Naive thymus-derived CD4-positive, alpha-beta T cell (primary cell): Measurements from ENCODE around the gene TFPI. TPM values are rescaled to one million over a fixed set of nuclear protein-coding genes. Genes with fewer than 3 reads are reported as not detected.

Source experiments
- ATAC-seq: fragments of 150-1000 bp; cut with Tn5 transposase; 2 replicates; pipeline ENCODE4 v1.10.0; 2021; ENCODE audit warnings: mild to moderate bottlenecking, moderate library complexity
- CTCF ChIA-PET: fragments of 350-600 bp; sonication (Branson Sonifier 250); formaldehyde crosslinking; loops from one replicate; lab custom pipeline; 2021; ENCODE audit warnings: antibody characterized with exemption; lab: Charles Lee
- POLR2A ChIA-PET: fragments of 350-600 bp; sonication (Branson Sonifier 250); formaldehyde crosslinking; loops from one replicate; lab custom pipeline; 2021; ENCODE audit warnings: antibody characterized with exemption, inconsistent platforms; lab: Charles Lee
- DNase-seq, 9 donors: peaks; one replicate each; pipeline versions ENCODE4 v3.0.0 to v3.0.0-alpha.2; 2020 to 2022; ENCODE audit warnings: mixed read lengths in 1 of 9
- H3K27ac ChIP-seq: one replicate; pipeline ENCODE4 v1.7.0; 2013; ENCODE audit warnings: mild to moderate bottlenecking, low read depth, low read length, moderate library complexity
- H3K27me3 ChIP-seq, 2 donors: one replicate each; pipeline ENCODE4 v1.7.0; 2013; ENCODE audit warnings: low read length in 2 of 2, mild to moderate bottlenecking in 2 of 2, moderate library complexity in 2 of 2; ENCODE audit not compliant: control insufficient read depth in 2 of 2, insufficient read depth in 2 of 2
- H3K36me3 ChIP-seq, 3 experiments: 1 replicate in 2 of 3; 2 replicates in 1 of 3; pipeline ENCODE4 v1.7.0; 2013; ENCODE audit warnings: low read length in 3 of 3, mild to moderate bottlenecking in 3 of 3, moderate library complexity in 1 of 3; ENCODE audit not compliant: insufficient read depth in 3 of 3, control insufficient read depth in 2 of 3
- H3K4me1 ChIP-seq, 2 donors: one replicate each; pipeline ENCODE4 v1.7.0; 2013; ENCODE audit warnings: low read length in 2 of 2, mild to moderate bottlenecking in 2 of 2, moderate library complexity in 1 of 2; ENCODE audit not compliant: control insufficient read depth in 2 of 2, insufficient read depth in 2 of 2
- H3K4me3 ChIP-seq: 2 replicates; pipeline ENCODE4 v1.7.0; 2013; ENCODE audit warnings: mild to moderate bottlenecking, low read length
- H3K9me3 ChIP-seq, 3 experiments: 1 replicate in 2 of 3; 2 replicates in 1 of 3; pipeline ENCODE4 v1.7.0; 2013; ENCODE audit warnings: low read length in 3 of 3; ENCODE audit not compliant: control insufficient read depth in 2 of 3
- H3K27ac Mint-ChIP-seq, 9 donors: one replicate each; pipeline ENCODE4 v1.8.0; 2020 to 2022; ENCODE audit warnings: mixed read lengths in 9 of 9, mild to moderate bottlenecking in 8 of 9, moderate library complexity in 5 of 9, inconsistent platforms in 2 of 9
- H3K27me3 Mint-ChIP-seq, 5 donors: one replicate each; pipeline ENCODE4 v1.8.0; 2021 to 2022; ENCODE audit warnings: mixed read lengths in 5 of 5, mild to moderate bottlenecking in 1 of 5
- H3K36me3 Mint-ChIP-seq, 5 donors: one replicate each; pipeline ENCODE4 v1.8.0; 2020 to 2022; ENCODE audit warnings: mixed read lengths in 5 of 5, mild to moderate bottlenecking in 3 of 5, inconsistent platforms in 1 of 5
- H3K4me1 Mint-ChIP-seq, 7 donors: one replicate each; pipeline ENCODE4 v1.8.0; 2020 to 2022; ENCODE audit warnings: mixed read lengths in 7 of 7, mild to moderate bottlenecking in 3 of 7, inconsistent platforms in 1 of 7
- H3K4me3 Mint-ChIP-seq, 10 donors: one replicate each; pipeline ENCODE4 v1.8.0; 2020 to 2022; ENCODE audit warnings: mild to moderate bottlenecking in 10 of 10, mixed read lengths in 10 of 10, moderate library complexity in 6 of 10, inconsistent platforms in 2 of 10
- H3K9me3 Mint-ChIP-seq, 11 donors: one replicate each; pipeline ENCODE4 v1.8.0; 2020 to 2022; ENCODE audit warnings: mixed read lengths in 11 of 11, mild to moderate bottlenecking in 4 of 11, inconsistent platforms in 1 of 11, moderate library complexity in 1 of 11
- intact Hi-C, 2 donors: fragments of 100-400 bp; cut with micrococcal nuclease; formaldehyde crosslinking; loops; one replicate each; pipeline ENCODE4 v1.15.1; 2023
- polyA plus RNA-seq, 2 donors: library from polyadenylated mRNA; unstranded; fragments of 300-500 nt; fragmentation: Illumina TruSeq; gene quantifications; one replicate each; pipeline ENCODE4 v1.2.3, GENCODE V29; 2021
- total RNA-seq, 6 experiments: library from RNA in 5 of 6; stranded (reverse) in 5 of 6; gene quantifications; 1 replicate in 5 of 6; 2 replicates in 1 of 6; pipeline ENCODE4 v1.2.3 and lab custom pipeline; 2021 to 2026

Gene TFPI
- total and polyA plus RNA-seq, 7 experiments from 2014 or later = 0.15 to 1.2 (median 0.56) TPM; not detected in 4

GRCh38 chr2:187549951-187550555, 4.2 kb downstream of the TFPI start:
- H3K36me3 Mint-ChIP-seq = no peaks in the 10 kb centered on the region
- H3K27ac Mint-ChIP-seq = peak overlapping the region in 1 of 9 donors; percentile 26
- Histone ChIP-seq H3K4me3 (no peak overlapping the region), H3K9me3 (no peaks in the 10 kb centered on the region), H3K27ac (no peak overlapping the region), H3K4me1 (no peaks in the 10 kb centered on the region), H3K27me3 (peaks cover 0 to 4% of the 10 kb centered on the region in 2 donors), H3K36me3 (no peaks in the 10 kb centered on the region)
- no peak for ATAC-seq
- no peak for DNase-seq
- CTCF ChIA-PET = no interaction called here
- H3K9me3 Mint-ChIP-seq = no peaks in the 10 kb centered on the region
- intact Hi-C loops = no loop called here
- H3K4me1 Mint-ChIP-seq = peaks cover 0 to 13% (median 7%) of the 10 kb centered on the region in 7 donors
- H3K4me3 Mint-ChIP-seq = no peak overlapping the region
- peaks cover 0 to 23% (median 8%) of the 10 kb centered on the region in 5 donors for H3K27me3 Mint-ChIP-seq
- POLR2A ChIA-PET = no interaction called here

DNA sequence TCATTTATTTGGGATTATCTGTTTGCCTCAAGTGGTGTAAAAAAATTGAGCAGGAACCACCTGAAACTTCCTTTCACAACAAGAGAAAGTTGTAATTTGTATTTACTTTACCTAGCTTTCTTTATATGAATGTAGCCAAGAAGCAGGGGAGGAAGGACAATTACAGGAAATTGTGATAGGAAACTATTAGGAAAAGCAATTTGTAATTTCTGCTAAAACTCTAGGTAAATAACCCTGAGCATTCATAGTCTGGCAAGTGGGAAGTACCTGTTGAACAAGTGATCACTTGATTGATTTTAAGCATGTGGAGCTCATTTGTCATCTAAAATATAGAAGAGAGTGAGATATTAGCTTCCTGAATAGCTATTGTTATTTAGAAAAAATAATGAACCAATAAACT, 5.0 kb downstream of the TFPI start:
- ChIA-PET CTCF (interaction anchor here (0.6 to 0.8 kb wide), 2 partner anchors 32 to 294 kb away, joined by 3 read pairs; no protein-coding TSS in a partner anchor), POLR2A (interaction anchor here (0.6 kb wide), 1 partner anchor 1604 kb away, joined by 3 read pairs; no protein-coding TSS in a partner anchor)
- no peak for ATAC-seq
- Histone ChIP-seq H3K36me3 (no peaks in the 10 kb centered on the region), H3K27me3 (peaks cover 0 to 4% of the 10 kb centered on the region in 2 donors), H3K9me3 (no peaks in the 10 kb centered on the region), H3K4me1 (no peaks in the 10 kb centered on the region), H3K27ac (no peak overlapping the region), H3K4me3 (no peak overlapping the region)
- Mint-ChIP-seq H3K9me3 (no peaks in the 10 kb centered on the region), H3K4me1 (peaks cover 0 to 6% (median 4%) of the 10 kb centered on the region in 7 donors), H3K27me3 (peaks cover 0 to 20% (median 8%) of the 10 kb centered on the region in 5 donors), H3K4me3 (no peak overlapping the region), H3K27ac (no peak overlapping the region), H3K36me3 (no peaks in the 10 kb centered on the region)
- intact Hi-C loops = no loop called here
- DNase-seq = no peak

GRCh38 chr2:187548656-187549055, 5.6 kb downstream of the TFPI start:
- no peak overlapping the region for H3K27ac ChIP-seq
- DNase-seq (no peak), ATAC-seq (no peak)
- H3K4me3 ChIP-seq = no peak overlapping the region
- H3K27me3 Mint-ChIP-seq = peaks cover 0 to 17% (median 8%) of the 10 kb centered on the region in 5 donors
- H3K4me1 Mint-ChIP-seq = peaks cover 0 to 3% (median 0%) of the 10 kb centered on the region in 7 donors
- no peaks in the 10 kb centered on the region for H3K36me3 Mint-ChIP-seq
- H3K9me3 Mint-ChIP-seq = no peaks in the 10 kb centered on the region
- CTCF ChIA-PET = interaction anchor here (0.8 kb wide), 1 partner anchor 33 kb away, joined by 3 read pairs; no protein-coding TSS in a partner anchor
- POLR2A ChIA-PET = interaction anchor here (0.6 kb wide), 1 partner anchor 1604 kb away, joined by 3 read pairs; no protein-coding TSS in a partner anchor
- H3K9me3 ChIP-seq = no peaks in the 10 kb centered on the region
- H3K27ac Mint-ChIP-seq = no peak overlapping the region
- H3K27me3 ChIP-seq = peaks cover 0 to 4% of the 10 kb centered on the region in 2 donors
- H3K4me1 ChIP-seq = no peaks in the 10 kb centered on the region
- no peak overlapping the region for H3K4me3 Mint-ChIP-seq
- no peaks in the 10 kb centered on the region for H3K36me3 ChIP-seq
- intact Hi-C loops = no loop called here

- peaks cover 0 to 15% (median 4%) of the 10 kb centered on the region in 5 donors for H3K27me3 Mint-ChIP-seq
- intact Hi-C loops = no loop called here
- POLR2A ChIA-PET = no interaction called here
- no peak overlapping the region for H3K27ac ChIP-seq
- no peaks in the 10 kb centered on the region for H3K4me1 Mint-ChIP-seq
- no peaks in the 10 kb centered on the region for H3K9me3 Mint-ChIP-seq
- H3K36me3 Mint-ChIP-seq = no peaks in the 10 kb centered on the region
- ATAC-seq (peak; percentile 83), DNase-seq (no peak)
- no peak overlapping the region for H3K27ac Mint-ChIP-seq
- H3K27me3 ChIP-seq = peaks cover 0 to 4% of the 10 kb centered on the region in 2 donors
- no peaks in the 10 kb centered on the region for H3K36me3 ChIP-seq
- H3K4me3 Mint-ChIP-seq = no peak overlapping the region
- no peaks in the 10 kb centered on the region for H3K9me3 ChIP-seq
- no peak overlapping the region for H3K4me3 ChIP-seq
- CTCF ChIA-PET = interaction anchor here (0.8 kb wide), 1 partner anchor 1370 kb away, joined by 3 read pairs; no protein-coding TSS in a partner anchor
- H3K4me1 ChIP-seq = no peaks in the 10 kb centered on the region
Measured at GRCh38 chr2:187547353-187547979, 6.8 kb downstream of the TFPI start.

- Histone ChIP-seq H3K27me3 (peaks cover 0 to 4% of the 10 kb centered on the region in 2 donors), H3K4me3 (no peak overlapping the region), H3K9me3 (no peaks in the 10 kb centered on the region), H3K4me1 (no peaks in the 10 kb centered on the region), H3K27ac (no peak overlapping the region), H3K36me3 (no peaks in the 10 kb centered on the region)
- H3K27ac Mint-ChIP-seq = no peak overlapping the region
- ChIA-PET POLR2A (no interaction called here), CTCF (interaction anchor here (0.8 kb wide), 1 partner anchor 1371 kb away, joined by 3 read pairs; no protein-coding TSS in a partner anchor)
- H3K4me1 Mint-ChIP-seq = no peaks in the 10 kb centered on the region
- intact Hi-C loops = no loop called here
- no peaks in the 10 kb centered on the region for H3K9me3 Mint-ChIP-seq
- ATAC-seq = no peak
- DNase-seq = no peak
- no peaks in the 10 kb centered on the region for H3K36me3 Mint-ChIP-seq
- H3K27me3 Mint-ChIP-seq = peaks cover 0 to 15% (median 4%) of the 10 kb centered on the region in 5 donors
- no peak overlapping the region for H3K4me3 Mint-ChIP-seq
Measured at GRCh38 chr2:187546762-187547333, 7.4 kb downstream of the TFPI start.

DNA sequence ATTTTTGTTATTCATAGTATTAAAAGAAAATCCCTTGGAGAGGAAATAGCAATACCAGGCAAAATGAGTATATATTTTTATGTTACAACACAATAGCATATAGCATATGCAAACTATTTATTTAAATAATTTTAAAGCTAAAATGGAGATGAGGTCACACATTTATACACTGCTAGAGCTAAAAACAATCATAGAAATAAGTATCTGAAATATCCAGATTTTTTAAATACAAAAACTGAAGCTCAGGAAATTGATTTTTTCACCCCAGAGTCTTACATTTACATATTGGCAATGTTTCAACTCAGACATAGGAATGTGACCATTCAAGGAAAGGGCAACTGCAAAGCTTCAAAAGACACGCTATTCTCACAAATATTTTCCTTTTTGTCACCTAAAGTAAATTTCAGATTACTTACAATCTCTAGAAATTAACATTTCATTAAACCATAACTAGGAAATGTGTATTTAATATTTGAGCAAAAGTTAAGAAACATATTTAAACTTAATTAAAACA, 8.9 kb downstream of the TFPI start:
- Mint-ChIP-seq H3K4me3 (no peak overlapping the region), H3K27ac (no peak overlapping the region), H3K36me3 (no peaks in the 10 kb centered on the region), H3K27me3 (peaks cover 0 to 15% (median 0%) of the 10 kb centered on the region in 5 donors), H3K4me1 (no peaks in the 10 kb centered on the region), H3K9me3 (no peaks in the 10 kb centered on the region)
- intact Hi-C loops = no loop called here
- ATAC-seq = no peak
- Histone ChIP-seq H3K36me3 (no peaks in the 10 kb centered on the region), H3K27me3 (peaks cover 0 to 4% of the 10 kb centered on the region in 2 donors), H3K4me1 (no peaks in the 10 kb centered on the region), H3K4me3 (no peak overlapping the region), H3K9me3 (no peaks in the 10 kb centered on the region), H3K27ac (no peak overlapping the region)
- no peak for DNase-seq
- CTCF ChIA-PET = no interaction called here
- POLR2A ChIA-PET = no interaction called here
